G401.6 (cell line): ENCODE measurements around the gene IFRD1.

ENCODE experiments used
- FAIRE-seq: peaks from 2 replicates; lab custom pipeline; 2012; peaks lifted over from hg19 to GRCh38; lab: Jason Lieb, UNC

Gene IFRD1

DNA sequence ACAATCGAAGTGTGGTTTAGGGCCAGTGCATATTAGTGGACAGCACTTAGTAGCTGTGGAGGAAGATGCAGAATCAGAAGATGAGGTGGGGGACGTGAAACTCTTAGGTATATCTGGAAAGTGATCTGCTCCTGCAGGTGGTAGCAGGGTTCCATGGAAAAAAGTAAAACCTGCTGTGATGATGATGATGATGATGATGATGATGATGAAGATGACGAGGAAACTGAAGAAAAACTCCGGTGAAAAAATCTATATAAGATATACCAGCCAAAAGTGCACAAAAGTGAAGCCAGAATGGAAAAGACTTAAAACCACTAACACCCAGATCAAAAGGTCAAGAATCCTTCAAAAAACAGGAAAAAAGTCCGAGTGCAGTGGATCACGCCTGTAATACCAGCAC is 70.5 kb downstream of the IFRD1 start:
- FAIRE-seq, result no peak

DNA sequence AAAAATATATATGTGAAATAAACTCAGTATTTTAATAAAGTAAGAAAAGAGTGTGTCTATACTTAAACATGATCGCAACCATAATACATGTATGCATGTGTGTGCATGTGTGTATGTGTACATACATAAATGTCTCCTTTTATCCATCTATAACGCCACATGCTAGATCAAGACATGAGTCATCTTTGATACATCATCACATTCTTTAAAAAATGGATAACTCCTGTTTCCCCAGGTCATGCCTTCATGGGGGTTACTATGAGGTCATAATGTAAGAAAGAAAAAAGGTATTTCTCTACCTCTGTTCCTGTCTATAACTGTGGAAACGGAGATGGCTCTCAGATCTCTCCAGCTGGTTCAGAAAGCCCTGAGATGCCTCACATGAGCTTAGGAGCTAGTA is 71.7 kb downstream of the IFRD1 start:
- FAIRE-seq, result no peak

DNA sequence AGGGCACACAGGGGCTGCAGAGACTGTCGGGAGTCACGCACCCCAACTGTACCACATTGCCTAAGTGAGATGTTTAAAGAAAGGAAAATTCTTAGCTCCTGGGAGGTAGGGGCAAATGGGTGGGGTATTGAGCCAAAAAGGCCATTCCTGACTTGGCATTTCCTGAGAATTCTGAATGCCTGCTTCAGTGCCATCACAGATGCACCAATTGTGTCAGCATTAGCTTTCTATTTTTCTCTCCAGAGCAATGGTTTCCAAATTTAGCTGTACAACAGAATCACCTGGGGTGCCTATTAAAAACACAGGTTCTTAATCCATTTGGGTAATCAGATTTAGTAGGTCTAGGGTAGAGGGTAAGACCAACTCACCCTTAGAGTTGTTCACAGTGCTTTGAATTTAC is 73.6 kb downstream of the IFRD1 start:
- FAIRE-seq, result no peak
